Loucy (cell line): ENCODE measurements around the gene AMPD1.

Experiments
- H2AFZ ChIP-seq: fragments of 200-600 bp; sonication (generic); 2 replicates; pipeline ENCODE4 v1.6.0; 2016; ENCODE audit warnings: antibody characterized with exemption, mild to moderate bottlenecking, low read length, moderate library complexity
- H3F3A ChIP-seq: fragments of 200-600 bp; 2 replicates; pipeline ENCODE4 v1.6.0; 2016; ENCODE audit warnings: antibody characterized with exemption, low read depth, mild to moderate bottlenecking
- H3K27me3 ChIP-seq: fragments of 200-600 bp; sonication (generic); 2 replicates; pipeline ENCODE4 v1.6.1; 2014; ENCODE audit warnings: low read length, mild to moderate bottlenecking; ENCODE audit not compliant: insufficient read depth, poor library complexity, severe bottlenecking
- H3K36me3 ChIP-seq: fragments of 200-600 bp; sonication (generic); 2 replicates; pipeline ENCODE4 v1.6.1; 2016; ENCODE audit warnings: low read length; ENCODE audit not compliant: insufficient read depth
- H3K4me1 ChIP-seq: fragments of 200-600 bp; sonication (generic); 2 replicates; pipeline ENCODE4 v1.5.1; 2014; ENCODE audit warnings: low read length, mild to moderate bottlenecking; ENCODE audit not compliant: insufficient read depth, poor library complexity, severe bottlenecking
- H3K4me2 ChIP-seq: fragments of 200-600 bp; sonication (generic); 2 replicates; pipeline ENCODE4 v1.6.0; 2014; ENCODE audit warnings: antibody characterized with exemption, low read length, low read depth, mild to moderate bottlenecking; ENCODE audit not compliant: poor library complexity, severe bottlenecking
- H3K4me3 ChIP-seq: fragments of 200-600 bp; sonication (generic); 2 replicates; pipeline ENCODE4 v1.5.1; 2014; ENCODE audit warnings: low read length, mild to moderate bottlenecking, mixed read lengths; ENCODE audit not compliant: poor library complexity, severe bottlenecking
- H3K79me2 ChIP-seq: fragments of 200-600 bp; sonication (generic); 2 replicates; pipeline ENCODE4 v1.6.1; 2014; ENCODE audit warnings: low read length; ENCODE audit not compliant: insufficient read depth
- H3K9ac ChIP-seq: fragments of 200-600 bp; sonication (generic); 2 replicates; pipeline ENCODE4 v1.6.0; 2014; ENCODE audit warnings: mild to moderate bottlenecking, low read depth, low read length, moderate library complexity; ENCODE audit not compliant: poor library complexity, severe bottlenecking
- H3K9me2 ChIP-seq: fragments of 200-600 bp; sonication (generic); replicated peaks from 2 replicates; pipeline ENCODE4 v1.6.1; 2016; ENCODE audit warnings: low read depth, low read length, mixed read lengths
- H3K9me3 ChIP-seq: fragments of 200-600 bp; sonication (generic); 2 replicates; pipeline ENCODE4 v1.6.1; 2014; ENCODE audit warnings: mild to moderate bottlenecking, antibody characterized with exemption, low read length, low read depth; ENCODE audit not compliant: insufficient read depth
- H4K20me1 ChIP-seq: fragments of 200-600 bp; sonication (generic); 2 replicates; pipeline ENCODE4 v1.6.0; 2014; ENCODE audit warnings: antibody characterized with exemption, low read length, mild to moderate bottlenecking; ENCODE audit not compliant: insufficient read depth, poor library complexity, severe bottlenecking
- EZH2phosphoT487 ChIP-seq: fragments of 200-600 bp; IDR thresholded peaks from 2 replicates; pipeline ENCODE4 v1.6.1; 2018; ENCODE audit warnings: antibody characterized with exemption, mild to moderate bottlenecking, moderate library complexity, borderline replicate concordance
- TF ChIP-seq, protein P1 (sequence below): fragments of 200-600 bp; sonication (generic); conservative IDR thresholded peaks from 2 replicates; pipeline ENCODE4 v1.5.1; 2014; ENCODE audit warnings: mild to moderate bottlenecking, antibody characterized with exemption, low read length

AMPD1 gene

DNA sequence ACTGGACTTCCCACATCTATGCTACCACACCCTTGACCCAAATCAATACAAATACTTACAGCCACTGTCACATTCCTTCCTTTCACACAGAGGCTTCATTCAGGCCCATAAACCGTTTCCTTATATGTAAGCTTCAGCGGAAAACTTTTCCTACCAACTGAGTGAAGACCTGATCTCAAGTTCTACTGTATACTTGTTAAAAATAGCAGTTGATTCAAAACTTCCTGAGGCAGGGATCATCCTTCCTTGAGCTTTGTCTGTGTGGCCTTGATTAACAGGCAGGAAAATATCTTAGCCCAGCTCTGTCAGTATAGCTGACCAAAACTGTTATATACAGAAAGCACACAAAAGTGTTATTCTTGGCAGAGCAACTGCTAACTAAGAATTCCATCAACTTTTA is 68.2 kb downstream of the AMPD1 start:
- Histone ChIP-seq H3K9ac (no peak overlapping the region), H3K4me3 (no peak overlapping the region), H3K79me2 (no peaks in the 10 kb centered on the region), H3K9me3 (no peaks in the 10 kb centered on the region), H2AFZ (no peak overlapping the region), H3K9me2 (no peaks in the 10 kb centered on the region), H3K4me2 (no peak overlapping the region), H3K4me1 (no peaks in the 10 kb centered on the region), H3F3A (no peaks in the 10 kb centered on the region), H3K27me3 (peaks cover 5% of the 10 kb centered on the region), H4K20me1 (no peaks in the 10 kb centered on the region), H3K36me3 (no peaks in the 10 kb centered on the region)
- TF ChIP-seq, protein P1, sequence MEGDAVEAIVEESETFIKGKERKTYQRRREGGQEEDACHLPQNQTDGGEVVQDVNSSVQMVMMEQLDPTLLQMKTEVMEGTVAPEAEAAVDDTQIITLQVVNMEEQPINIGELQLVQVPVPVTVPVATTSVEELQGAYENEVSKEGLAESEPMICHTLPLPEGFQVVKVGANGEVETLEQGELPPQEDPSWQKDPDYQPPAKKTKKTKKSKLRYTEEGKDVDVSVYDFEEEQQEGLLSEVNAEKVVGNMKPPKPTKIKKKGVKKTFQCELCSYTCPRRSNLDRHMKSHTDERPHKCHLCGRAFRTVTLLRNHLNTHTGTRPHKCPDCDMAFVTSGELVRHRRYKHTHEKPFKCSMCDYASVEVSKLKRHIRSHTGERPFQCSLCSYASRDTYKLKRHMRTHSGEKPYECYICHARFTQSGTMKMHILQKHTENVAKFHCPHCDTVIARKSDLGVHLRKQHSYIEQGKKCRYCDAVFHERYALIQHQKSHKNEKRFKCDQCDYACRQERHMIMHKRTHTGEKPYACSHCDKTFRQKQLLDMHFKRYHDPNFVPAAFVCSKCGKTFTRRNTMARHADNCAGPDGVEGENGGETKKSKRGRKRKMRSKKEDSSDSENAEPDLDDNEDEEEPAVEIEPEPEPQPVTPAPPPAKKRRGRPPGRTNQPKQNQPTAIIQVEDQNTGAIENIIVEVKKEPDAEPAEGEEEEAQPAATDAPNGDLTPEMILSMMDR: no peak
- TF ChIP-seq EZH2phosphoT487: no peak

DNA sequence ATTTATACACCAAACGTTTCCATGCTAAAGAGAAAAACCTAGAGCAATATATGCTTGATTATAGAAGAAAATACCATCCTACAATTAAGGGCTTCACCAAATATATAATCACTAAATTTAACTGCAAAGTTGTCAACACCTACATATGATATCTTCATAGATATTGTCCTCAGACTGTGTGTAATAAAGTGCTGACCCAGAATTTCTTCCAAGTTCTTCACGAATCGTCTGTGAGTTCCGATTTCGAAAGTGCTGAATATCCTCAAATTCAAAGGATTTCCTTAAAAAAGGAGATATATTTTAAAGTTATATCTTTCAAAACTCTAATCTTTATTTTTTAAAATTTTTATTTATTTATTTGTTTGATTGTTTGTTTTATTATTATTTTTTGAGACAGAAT is 72.0 kb downstream of the AMPD1 start:
- Histone ChIP-seq H3K4me2 (no peak overlapping the region), H3K4me3 (no peak overlapping the region), H3K9ac (no peak overlapping the region), H3K4me1 (no peaks in the 10 kb centered on the region), H3K27me3 (peaks cover 12% of the 10 kb centered on the region), H2AFZ (no peak overlapping the region), H4K20me1 (no peaks in the 10 kb centered on the region), H3K9me3 (no peaks in the 10 kb centered on the region), H3K79me2 (no peaks in the 10 kb centered on the region), H3K36me3 (no peaks in the 10 kb centered on the region), H3F3A (no peaks in the 10 kb centered on the region), H3K9me2 (no peaks in the 10 kb centered on the region)
- TF ChIP-seq EZH2phosphoT487: no peak
- TF ChIP-seq, protein P1: no peak
